DND-41 (cell line): ENCODE measurements around the gene KIF3C.

Source experiments
- EZH2 ChIP-seq: IDR thresholded peaks from 3 replicates; pipeline ENCODE4 v1.6.1; 2012; ENCODE audit warnings: borderline replicate concordance, low read depth, mild to moderate bottlenecking, moderate library complexity, low read length, inconsistent platforms; ENCODE audit not compliant: severe bottlenecking
- TF ChIP-seq, protein P1 (sequence below): IDR thresholded peaks from 2 replicates; pipeline ENCODE4 v1.5.1; 2012; ENCODE audit warnings: borderline replicate concordance, low read length, moderate library complexity, mild to moderate bottlenecking; ENCODE audit not compliant: poor library complexity, severe bottlenecking; ENCODE audit errors: extremely low read depth

DNA sequence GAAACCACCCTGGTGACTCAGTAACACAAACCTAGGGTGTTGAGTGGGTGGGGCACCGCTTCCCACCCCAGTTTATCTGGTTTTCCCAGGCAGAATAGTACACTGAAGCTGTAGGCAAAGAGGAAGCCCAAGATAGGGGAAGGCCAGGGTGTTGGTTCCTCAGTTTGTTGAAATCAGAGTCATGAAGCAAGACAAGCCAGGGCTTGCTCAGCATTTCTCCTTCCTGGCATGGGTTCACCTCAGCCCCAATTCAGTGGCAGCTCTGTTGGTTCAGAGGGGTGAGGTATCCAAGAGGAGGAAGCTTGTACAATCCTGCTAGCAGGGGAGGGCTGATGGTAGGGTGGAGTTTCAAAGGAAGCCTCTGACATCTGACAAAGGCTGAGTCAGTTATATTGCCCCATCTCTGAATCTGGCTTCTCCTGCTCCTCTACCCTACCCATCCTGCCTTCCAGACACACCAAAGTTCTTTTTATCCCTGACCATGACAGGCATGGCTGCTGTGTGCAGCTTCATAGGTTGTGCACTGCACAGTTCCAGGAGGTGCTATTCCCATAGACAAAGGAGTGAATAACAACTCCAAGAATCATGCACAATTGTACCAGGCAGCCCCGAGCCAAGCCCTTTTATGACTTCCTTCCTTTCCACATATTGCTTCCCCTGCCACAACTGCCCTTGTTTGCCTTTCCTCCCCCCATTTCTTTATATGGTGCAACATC is 26.7 kb upstream of the KIF3C start:
- TF ChIP-seq, protein P1, sequence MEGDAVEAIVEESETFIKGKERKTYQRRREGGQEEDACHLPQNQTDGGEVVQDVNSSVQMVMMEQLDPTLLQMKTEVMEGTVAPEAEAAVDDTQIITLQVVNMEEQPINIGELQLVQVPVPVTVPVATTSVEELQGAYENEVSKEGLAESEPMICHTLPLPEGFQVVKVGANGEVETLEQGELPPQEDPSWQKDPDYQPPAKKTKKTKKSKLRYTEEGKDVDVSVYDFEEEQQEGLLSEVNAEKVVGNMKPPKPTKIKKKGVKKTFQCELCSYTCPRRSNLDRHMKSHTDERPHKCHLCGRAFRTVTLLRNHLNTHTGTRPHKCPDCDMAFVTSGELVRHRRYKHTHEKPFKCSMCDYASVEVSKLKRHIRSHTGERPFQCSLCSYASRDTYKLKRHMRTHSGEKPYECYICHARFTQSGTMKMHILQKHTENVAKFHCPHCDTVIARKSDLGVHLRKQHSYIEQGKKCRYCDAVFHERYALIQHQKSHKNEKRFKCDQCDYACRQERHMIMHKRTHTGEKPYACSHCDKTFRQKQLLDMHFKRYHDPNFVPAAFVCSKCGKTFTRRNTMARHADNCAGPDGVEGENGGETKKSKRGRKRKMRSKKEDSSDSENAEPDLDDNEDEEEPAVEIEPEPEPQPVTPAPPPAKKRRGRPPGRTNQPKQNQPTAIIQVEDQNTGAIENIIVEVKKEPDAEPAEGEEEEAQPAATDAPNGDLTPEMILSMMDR: no peak
- no peak for TF ChIP-seq EZH2
